ENCODE measurements around the gene HRAS.

HRAS gene

DNA sequence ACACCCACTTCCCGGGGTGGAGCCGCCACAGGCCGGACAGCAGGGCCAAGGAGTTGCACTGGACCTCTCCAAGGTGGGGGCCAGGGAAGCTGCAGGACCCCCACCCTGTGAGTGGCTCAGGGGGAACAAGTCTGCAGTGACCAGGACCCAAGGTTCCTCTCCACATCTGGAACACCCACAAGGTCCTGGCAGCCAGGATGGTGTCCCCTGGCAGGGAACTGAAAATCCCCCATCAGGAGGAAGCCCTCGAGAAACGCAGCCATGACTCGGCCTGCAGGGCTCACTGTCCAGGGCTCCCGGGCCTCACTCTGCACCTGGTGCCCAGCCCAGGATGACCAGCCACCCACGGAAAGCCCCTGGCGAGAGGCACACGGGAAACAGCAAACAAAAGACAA is 39.8 kb downstream of the HRAS start:
- Histone ChIP-seq H3K4me1 (ENCODE audit: insufficient read depth, low read length) (no peaks in the 10 kb centered on the region), H3K9ac (ENCODE audit: low read depth, low read length) (no peak overlapping the region), H3K9me3 (ENCODE audit: insufficient read depth, low read depth, low read length) (peaks cover 13% of the 10 kb centered on the region), H3K36me3 (ENCODE audit: insufficient read depth, low read length) (peaks cover 55% of the 10 kb centered on the region), H3K27me3 (ENCODE audit: insufficient read depth, low read length) (no peaks in the 10 kb centered on the region), H3K27ac (ENCODE audit: low read depth, low read length) (no peak overlapping the region), H3K4me3 (ENCODE audit: low read length) (no peak overlapping the region)
- 92% methylated on average over 10 of the region's 10 CpGs for WGBS

DNA sequence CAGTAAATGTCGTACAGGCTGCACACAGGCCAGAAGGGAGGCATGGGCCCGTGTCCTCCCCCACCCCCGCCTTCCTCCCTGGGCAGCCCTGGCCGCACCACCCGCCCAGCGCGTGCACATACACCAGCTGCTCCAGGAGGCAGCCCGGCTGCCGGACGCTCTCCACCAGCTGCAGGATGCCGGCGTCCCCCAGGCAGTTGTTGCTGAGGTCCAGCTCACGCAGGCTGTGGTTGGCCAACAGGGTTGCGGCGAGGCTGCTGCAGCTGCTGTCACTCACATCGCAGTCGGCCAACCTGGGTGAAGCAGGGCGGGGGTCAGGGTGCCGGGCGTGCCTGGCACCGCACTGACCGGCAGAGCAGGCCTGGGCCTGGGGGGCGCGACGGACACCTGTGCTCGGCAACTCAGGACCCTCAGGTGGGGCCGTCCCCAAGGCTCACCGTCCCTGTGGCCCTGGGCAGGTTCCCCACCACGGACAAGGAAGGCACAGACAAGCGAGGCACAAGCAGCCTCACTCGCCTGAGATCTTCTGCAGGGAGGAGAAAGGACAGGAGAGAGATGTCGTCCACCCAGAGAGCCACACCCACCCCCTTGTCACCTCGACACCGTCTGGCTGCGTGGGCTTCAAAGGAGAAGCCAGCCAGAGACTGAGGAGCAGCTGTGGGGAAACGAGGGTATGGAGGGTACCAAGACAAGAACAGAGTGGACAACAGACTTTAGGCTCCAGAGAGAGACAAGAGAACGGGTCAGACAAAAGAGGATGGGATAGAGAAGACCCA is 40.4 kb downstream of the HRAS start:
- Histone ChIP-seq H3K9ac (ENCODE audit: low read depth, low read length) (no peak overlapping the region), H3K9me3 (ENCODE audit: insufficient read depth, low read depth, low read length) (peaks cover 13% of the 10 kb centered on the region), H3K36me3 (ENCODE audit: insufficient read depth, low read length) (peaks cover 55% of the 10 kb centered on the region), H3K27ac (ENCODE audit: low read depth, low read length) (no peak overlapping the region), H3K4me3 (ENCODE audit: low read length) (no peak overlapping the region), H3K4me1 (ENCODE audit: insufficient read depth, low read length) (no peaks in the 10 kb centered on the region), H3K27me3 (ENCODE audit: insufficient read depth, low read length) (no peaks in the 10 kb centered on the region)
- WGBS, result 95% methylated on average over 37 of the region's 37 CpGs

DNA sequence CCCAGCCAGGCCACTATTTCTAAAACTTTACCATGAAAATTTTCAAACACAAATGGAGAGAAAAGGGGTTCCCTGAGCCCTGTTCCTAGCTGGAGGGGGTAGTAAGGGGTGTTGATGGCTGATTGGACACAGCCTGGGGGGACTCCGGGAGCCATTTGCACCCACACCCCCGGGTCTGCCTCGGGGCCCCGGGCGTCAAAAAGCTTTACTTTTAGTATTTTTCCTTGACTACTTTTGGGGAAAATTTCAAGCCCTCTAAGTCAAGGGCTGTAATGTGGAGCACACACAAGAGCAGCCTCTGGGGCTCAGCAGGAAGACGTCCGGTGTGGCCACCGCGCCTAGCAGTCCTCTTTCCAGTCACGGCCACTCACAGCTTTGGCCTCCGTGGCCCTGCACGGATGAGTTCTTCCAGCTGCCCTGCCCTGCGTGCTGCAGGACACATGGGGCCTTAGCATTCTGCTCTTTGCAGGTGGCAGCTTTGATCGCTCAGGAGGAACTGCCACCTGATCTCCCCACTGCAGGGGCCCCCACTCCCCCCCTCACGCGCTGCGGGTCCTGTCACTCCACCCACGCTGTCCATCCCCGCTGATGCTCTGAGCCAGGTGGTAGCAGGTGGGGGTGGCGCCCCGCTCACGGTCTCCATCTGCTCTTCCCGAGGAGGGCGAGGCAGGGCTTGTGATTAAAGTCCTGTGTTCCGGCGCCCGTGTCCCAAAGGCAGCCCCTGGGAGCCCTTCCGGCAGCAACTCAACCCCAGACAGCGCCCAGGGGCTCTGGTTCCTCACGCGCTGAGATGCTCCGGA is 42.7 kb downstream of the HRAS start:
- Histone ChIP-seq H3K36me3 (ENCODE audit: insufficient read depth, low read length) (peaks cover 37% of the 10 kb centered on the region), H3K9ac (ENCODE audit: low read depth, low read length) (no peak overlapping the region)
- 94% methylated on average over 32 of the region's 32 CpGs for WGBS

DNA sequence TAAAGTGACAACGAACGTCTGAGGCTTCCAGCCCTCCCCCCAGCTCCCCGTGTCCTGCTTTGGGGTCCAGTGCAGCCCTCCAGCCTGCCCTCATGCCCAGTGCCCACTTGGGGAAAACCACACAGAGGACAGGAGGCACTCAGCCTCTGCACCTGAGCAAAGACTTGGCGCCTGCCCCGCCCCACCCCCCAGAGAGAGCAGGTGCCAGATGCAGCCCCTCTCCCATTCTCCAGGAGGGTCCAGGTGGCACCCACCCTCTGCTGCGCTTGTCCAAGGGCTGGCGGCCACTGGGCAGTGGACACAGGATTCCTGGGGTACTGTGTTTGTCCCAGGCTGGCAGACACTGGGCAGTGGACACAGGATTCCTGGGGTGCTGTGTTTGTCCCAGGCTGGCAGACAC is 44.0 kb downstream of the HRAS start:
- 96% methylated on average over 7 of the region's 7 CpGs for WGBS
- no peak overlapping the region for H3K27ac ChIP-seq (ENCODE audit: low read depth, low read length)
- H3K27me3 ChIP-seq (ENCODE audit: insufficient read depth, low read length), result no peaks in the 10 kb centered on the region
- H3K4me3 ChIP-seq (ENCODE audit: low read length), result no peak overlapping the region
- no peak overlapping the region for H3K9ac ChIP-seq (ENCODE audit: low read depth, low read length)
- no peaks in the 10 kb centered on the region for H3K9me3 ChIP-seq (ENCODE audit: insufficient read depth, low read depth, low read length)
- peaks cover 25% of the 10 kb centered on the region for H3K36me3 ChIP-seq (ENCODE audit: insufficient read depth, low read length)
- H3K4me1 ChIP-seq (ENCODE audit: insufficient read depth, low read length), result no peaks in the 10 kb centered on the region

More for the DNA sequence above, 42.7 kb downstream of the HRAS start:
- Histone ChIP-seq H3K9me3 (ENCODE audit: insufficient read depth, low read depth, low read length) (peaks cover 11% of the 10 kb centered on the region), H3K4me3 (ENCODE audit: low read length) (no peak overlapping the region), H3K27ac (ENCODE audit: low read depth, low read length) (no peak overlapping the region), H3K4me1 (ENCODE audit: insufficient read depth, low read length) (no peaks in the 10 kb centered on the region), H3K27me3 (ENCODE audit: insufficient read depth, low read length) (no peaks in the 10 kb centered on the region)

DNA sequence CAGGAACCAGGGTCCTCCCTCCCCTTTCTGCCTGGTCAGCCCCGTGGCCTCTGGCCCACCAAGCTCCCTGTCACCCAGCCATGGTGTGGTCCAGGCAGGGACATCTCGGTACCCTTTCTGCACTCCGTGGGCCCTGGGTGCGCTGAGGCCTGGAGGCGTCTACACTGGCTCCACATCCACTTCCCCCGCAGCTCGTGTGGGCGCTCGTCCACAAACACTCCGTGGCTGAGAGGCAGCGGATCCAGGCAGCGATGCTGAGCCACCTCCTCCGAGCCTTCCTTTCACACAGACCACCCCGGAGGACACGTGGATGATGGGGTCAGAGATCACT is 44.5 kb downstream of the HRAS start:
- no peaks in the 10 kb centered on the region for H3K4me1 ChIP-seq (ENCODE audit: insufficient read depth, low read length)
- H3K36me3 ChIP-seq (ENCODE audit: insufficient read depth, low read length), result peaks cover 22% of the 10 kb centered on the region
- 97% methylated on average over 15 of the region's 15 CpGs for WGBS
- H3K27me3 ChIP-seq (ENCODE audit: insufficient read depth, low read length), result no peaks in the 10 kb centered on the region
- H3K27ac ChIP-seq (ENCODE audit: low read depth, low read length), result no peak overlapping the region
- H3K4me3 ChIP-seq (ENCODE audit: low read length), result no peak overlapping the region
- no peaks in the 10 kb centered on the region for H3K9me3 ChIP-seq (ENCODE audit: insufficient read depth, low read depth, low read length)
- no peak overlapping the region for H3K9ac ChIP-seq (ENCODE audit: low read depth, low read length)

DNA sequence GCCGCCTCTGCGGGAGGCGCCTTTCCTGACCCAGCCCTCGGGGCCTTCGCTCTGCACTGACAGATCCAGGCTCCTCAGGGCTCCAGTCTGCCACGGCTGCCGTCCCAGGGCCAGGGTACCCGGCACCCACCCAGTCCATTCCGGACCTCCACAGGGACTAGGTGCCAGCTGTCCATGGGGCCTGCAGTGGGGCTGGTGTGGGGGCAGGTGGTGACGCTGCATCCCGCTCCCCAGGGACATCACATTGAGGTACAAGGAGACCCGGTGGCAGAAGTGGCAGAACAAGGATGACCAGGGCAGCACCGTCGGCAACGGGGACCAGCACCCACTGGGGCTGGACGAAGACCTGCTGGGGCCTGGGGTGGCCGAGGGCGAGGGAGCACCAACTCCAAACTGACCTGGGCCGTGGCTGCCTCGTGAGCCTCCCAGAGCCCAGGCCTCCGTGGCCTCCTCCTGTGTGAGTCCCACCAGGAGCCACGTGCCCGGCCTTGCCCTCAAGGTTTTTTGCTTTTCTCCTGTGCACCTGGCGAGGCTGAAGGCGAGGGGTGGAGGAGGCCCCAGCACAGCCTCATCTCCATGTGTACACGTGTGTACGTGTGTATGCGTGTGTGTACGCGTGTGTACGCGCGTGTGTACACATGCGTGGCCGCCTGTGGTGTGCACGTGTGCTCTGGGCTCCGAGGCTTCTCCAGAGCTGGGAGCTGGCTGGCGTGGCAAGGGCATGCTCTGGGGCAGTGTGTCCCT is 45.0 kb downstream of the HRAS start:
- WGBS, result 95% methylated on average over 38 of the region's 38 CpGs
- Histone ChIP-seq H3K27me3 (ENCODE audit: insufficient read depth, low read length) (no peaks in the 10 kb centered on the region), H3K9ac (ENCODE audit: low read depth, low read length) (no peak overlapping the region), H3K4me1 (ENCODE audit: insufficient read depth, low read length) (no peaks in the 10 kb centered on the region), H3K9me3 (ENCODE audit: insufficient read depth, low read depth, low read length) (no peaks in the 10 kb centered on the region), H3K36me3 (ENCODE audit: insufficient read depth, low read length) (peaks cover 21% of the 10 kb centered on the region), H3K27ac (ENCODE audit: low read depth, low read length) (no peak overlapping the region), H3K4me3 (ENCODE audit: low read length) (no peak overlapping the region)

DNA sequence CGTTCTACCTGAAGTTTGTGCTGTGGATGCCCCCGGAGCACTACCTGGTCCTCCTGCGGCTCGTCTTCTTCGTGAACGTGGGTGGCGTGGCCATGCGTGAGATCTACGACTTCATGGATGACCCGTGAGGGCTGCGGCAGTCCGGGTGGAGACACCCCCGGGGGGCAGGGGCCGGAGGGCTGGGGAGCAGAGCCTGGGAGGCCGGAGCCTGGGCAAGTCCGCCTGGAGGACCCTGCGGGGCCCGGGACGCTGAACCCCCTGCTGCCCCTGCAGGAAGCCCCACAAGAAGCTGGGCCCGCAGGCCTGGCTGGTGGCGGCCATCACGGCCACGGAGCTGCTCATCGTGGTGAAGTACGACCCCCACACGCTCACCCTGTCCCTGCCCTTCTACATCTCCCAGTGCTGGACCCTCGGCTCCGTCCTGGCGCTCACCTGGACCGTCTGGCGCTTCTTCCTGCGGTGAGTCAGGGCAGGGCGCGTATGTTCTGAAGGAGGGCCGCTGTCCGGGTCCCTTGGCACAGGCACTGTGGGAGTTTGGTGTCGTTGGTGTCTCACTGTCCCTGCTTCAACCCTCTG is 45.7 kb downstream of the HRAS start:
- no peak overlapping the region for H3K4me3 ChIP-seq (ENCODE audit: low read length)
- H3K27me3 ChIP-seq (ENCODE audit: insufficient read depth, low read length), result no peaks in the 10 kb centered on the region
- H3K27ac ChIP-seq (ENCODE audit: low read depth, low read length), result no peak overlapping the region
- H3K36me3 ChIP-seq (ENCODE audit: insufficient read depth, low read length), result peaks cover 21% of the 10 kb centered on the region
- no peaks in the 10 kb centered on the region for H3K4me1 ChIP-seq (ENCODE audit: insufficient read depth, low read length)
- no peak overlapping the region for H3K9ac ChIP-seq (ENCODE audit: low read depth, low read length)
- 96% methylated on average over 37 of the region's 37 CpGs for WGBS
- H3K9me3 ChIP-seq (ENCODE audit: insufficient read depth, low read depth, low read length), result no peaks in the 10 kb centered on the region

DNA sequence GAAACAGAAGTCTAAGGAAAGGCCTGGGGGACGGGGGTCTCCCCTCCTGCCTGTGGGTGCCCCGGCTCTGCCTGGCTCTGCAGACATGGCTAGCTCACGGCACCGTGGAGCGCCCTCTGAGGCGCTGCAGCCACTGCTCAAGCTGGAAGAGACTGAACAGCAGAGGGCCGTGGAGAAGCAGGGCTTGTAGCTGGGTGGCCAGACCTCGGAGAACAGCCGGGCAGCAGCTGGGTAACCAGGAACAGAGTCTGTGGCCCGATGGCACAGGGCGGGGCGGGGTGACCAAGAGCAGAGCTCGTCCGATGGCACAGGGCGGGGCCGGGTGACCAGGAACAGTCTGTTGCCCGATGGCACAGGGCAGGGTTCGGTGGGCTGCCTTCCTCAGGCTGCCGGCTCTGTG is 46.4 kb downstream of the HRAS start:
- H3K27ac ChIP-seq (ENCODE audit: low read depth, low read length), result no peak overlapping the region
- no peak overlapping the region for H3K4me3 ChIP-seq (ENCODE audit: low read length)
- H3K9me3 ChIP-seq (ENCODE audit: insufficient read depth, low read depth, low read length), result no peaks in the 10 kb centered on the region
- 95% methylated on average over 19 of the region's 19 CpGs for WGBS
- peaks cover 21% of the 10 kb centered on the region for H3K36me3 ChIP-seq (ENCODE audit: insufficient read depth, low read length)
- no peaks in the 10 kb centered on the region for H3K4me1 ChIP-seq (ENCODE audit: insufficient read depth, low read length)
- H3K9ac ChIP-seq (ENCODE audit: low read depth, low read length), result no peak overlapping the region
- H3K27me3 ChIP-seq (ENCODE audit: insufficient read depth, low read length), result no peaks in the 10 kb centered on the region

DNA sequence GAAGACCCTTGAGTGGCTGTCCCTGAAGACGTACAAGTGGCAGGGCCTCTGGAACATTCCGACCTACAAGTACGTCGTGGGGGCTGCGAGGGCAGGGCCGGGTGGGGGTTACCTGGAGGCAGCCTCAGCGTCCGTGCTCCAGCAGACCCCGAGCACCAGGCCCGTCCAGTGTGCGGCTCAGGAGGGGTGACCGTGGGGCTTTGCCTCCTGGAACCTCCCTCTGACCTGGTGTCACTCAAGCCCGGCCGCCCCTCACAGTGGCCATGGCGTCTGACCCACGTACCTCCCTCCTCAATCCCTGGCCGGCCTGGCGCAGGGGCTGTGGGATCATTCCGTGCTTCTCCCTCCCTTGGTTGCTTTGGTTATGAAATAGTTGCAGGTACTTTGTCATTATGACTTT is 46.8 kb downstream of the HRAS start:
- Histone ChIP-seq H3K36me3 (ENCODE audit: insufficient read depth, low read length) (peaks cover 21% of the 10 kb centered on the region), H3K9me3 (ENCODE audit: insufficient read depth, low read depth, low read length) (no peaks in the 10 kb centered on the region), H3K4me1 (ENCODE audit: insufficient read depth, low read length) (no peaks in the 10 kb centered on the region), H3K27me3 (ENCODE audit: insufficient read depth, low read length) (no peaks in the 10 kb centered on the region), H3K9ac (ENCODE audit: low read depth, low read length) (no peak overlapping the region), H3K27ac (ENCODE audit: low read depth, low read length) (no peak overlapping the region), H3K4me3 (ENCODE audit: low read length) (no peak overlapping the region)
- WGBS, result 94% methylated on average over 19 of the region's 19 CpGs

DNA sequence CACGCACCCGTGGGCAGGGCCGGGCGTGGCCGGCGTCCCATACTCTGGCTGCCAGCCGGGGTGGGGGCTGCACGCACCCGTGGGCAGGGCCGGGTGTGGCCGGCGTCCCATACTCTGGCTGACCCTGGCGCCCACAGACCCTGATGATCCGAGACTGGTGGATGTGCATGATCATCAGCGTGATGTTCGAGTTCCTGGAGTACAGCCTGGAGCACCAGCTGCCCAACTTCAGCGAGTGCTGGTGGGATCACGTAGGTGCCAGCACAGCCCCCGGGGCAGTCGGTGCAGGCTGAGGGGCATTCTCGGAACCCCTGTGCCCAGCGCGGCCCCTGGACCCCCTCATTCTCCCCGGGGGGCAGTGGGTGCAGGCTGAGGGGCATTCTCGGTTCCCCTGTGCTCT is 47.3 kb downstream of the HRAS start:
- no peak overlapping the region for H3K9ac ChIP-seq (ENCODE audit: low read depth, low read length)
- no peaks in the 10 kb centered on the region for H3K27me3 ChIP-seq (ENCODE audit: insufficient read depth, low read length)
- no peak overlapping the region for H3K4me3 ChIP-seq (ENCODE audit: low read length)
- H3K36me3 ChIP-seq (ENCODE audit: insufficient read depth, low read length), result peaks cover 21% of the 10 kb centered on the region
- 91% methylated on average over 25 of the region's 25 CpGs for WGBS
- no peaks in the 10 kb centered on the region for H3K4me1 ChIP-seq (ENCODE audit: insufficient read depth, low read length)
- no peaks in the 10 kb centered on the region for H3K9me3 ChIP-seq (ENCODE audit: insufficient read depth, low read depth, low read length)
- H3K27ac ChIP-seq (ENCODE audit: low read depth, low read length), result no peak overlapping the region

DNA sequence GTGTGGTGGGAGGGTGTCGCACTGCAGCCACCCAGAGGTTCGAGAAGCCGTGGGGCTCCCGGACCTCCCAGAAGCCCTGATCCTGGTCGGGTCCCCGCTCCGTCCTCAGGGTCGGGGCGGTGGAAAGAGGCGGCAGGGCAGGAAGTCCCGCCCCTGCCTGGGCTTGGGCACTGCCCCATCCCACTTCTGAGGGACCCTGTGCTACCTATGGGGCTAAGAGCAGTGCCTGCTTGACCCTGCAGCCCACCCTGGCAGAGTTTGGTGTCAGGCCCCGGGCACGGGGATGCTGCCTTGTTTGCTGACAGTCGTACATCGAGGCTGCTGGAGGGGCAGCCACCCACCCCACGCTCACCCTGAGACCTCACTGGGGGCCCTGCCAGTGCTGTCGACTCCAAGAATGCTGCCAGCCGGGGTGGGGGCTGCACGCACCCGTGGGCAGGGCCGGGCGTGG is 47.8 kb downstream of the HRAS start:
- Histone ChIP-seq H3K9ac (ENCODE audit: low read depth, low read length) (no peak overlapping the region), H3K4me1 (ENCODE audit: insufficient read depth, low read length) (no peaks in the 10 kb centered on the region), H3K27me3 (ENCODE audit: insufficient read depth, low read length) (no peaks in the 10 kb centered on the region), H3K27ac (ENCODE audit: low read depth, low read length) (no peak overlapping the region), H3K4me3 (ENCODE audit: low read length) (no peak overlapping the region), H3K36me3 (ENCODE audit: insufficient read depth, low read length) (peaks cover 21% of the 10 kb centered on the region), H3K9me3 (ENCODE audit: insufficient read depth, low read depth, low read length) (no peaks in the 10 kb centered on the region)
- WGBS, result 92% methylated on average over 22 of the region's 22 CpGs

All from HUES64 (cell line).